Erythroblast (primary cell): Measurements from ENCODE around the gene TMEM222.

Experiments used
- DNase-seq, 2 experiments: peaks; one replicate each; lab custom pipeline; 2025; lab: John Stamatoyannopoulos, UW
- GATA1 ChIP-seq: IDR thresholded peaks from 2 replicates; pipeline ENCODE4 v1.6.1; 2011; ENCODE audit warnings: low read depth, mild to moderate bottlenecking, control low read depth, low read length, moderate library complexity
- POLR2A ChIP-seq: IDR thresholded peaks from 2 replicates; pipeline ENCODE4 v1.6.1; 2011; ENCODE audit warnings: mild to moderate bottlenecking, low read length

Gene TMEM222

DNA sequence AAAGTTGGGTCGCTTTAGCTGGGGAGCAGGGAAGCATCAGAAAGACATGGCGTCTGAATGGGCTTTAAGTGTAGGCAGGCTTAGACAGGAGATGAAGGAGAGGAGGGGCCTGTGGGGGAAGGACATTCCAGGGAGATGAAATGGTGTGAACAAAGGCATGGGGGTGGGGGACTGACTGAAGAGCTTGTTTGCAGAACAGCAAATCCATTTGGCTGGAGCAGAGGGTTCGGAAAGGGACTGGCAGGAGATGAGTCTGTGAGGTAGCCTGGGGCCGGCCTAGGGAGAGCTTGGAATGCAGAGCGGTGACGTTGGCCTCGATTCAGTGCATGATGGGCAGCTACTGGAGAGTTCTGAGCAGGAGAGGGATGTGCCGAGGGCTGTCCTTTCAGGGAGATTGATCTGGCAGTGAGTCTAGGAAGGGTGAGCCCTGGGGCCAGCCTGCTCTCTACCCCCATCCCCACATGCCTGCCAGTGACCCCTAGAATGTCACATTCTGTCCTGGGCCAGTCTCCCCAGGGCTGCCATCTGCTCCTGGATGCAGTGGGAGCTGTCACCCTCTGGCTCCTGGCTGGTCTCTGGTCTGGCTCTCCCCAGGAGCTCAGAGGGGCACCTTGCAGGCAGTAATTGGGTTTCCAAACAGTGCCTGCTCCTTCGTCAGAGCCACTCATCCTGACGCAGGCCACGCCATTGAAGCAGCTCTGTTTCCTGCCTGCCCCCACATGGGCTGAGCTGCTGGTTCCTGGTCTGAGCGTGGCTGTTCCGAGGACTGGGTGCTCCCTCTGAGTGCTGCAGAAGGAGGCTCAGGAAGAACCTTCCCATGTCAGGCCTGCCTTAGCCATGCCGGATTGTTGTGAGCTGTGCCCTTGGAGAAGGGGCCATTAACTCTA is 22.3 kb upstream of the TMEM222 start:
- DNase-seq = no peak
- TF ChIP-seq POLR2A (no peak), GATA1 (no peak)

DNA sequence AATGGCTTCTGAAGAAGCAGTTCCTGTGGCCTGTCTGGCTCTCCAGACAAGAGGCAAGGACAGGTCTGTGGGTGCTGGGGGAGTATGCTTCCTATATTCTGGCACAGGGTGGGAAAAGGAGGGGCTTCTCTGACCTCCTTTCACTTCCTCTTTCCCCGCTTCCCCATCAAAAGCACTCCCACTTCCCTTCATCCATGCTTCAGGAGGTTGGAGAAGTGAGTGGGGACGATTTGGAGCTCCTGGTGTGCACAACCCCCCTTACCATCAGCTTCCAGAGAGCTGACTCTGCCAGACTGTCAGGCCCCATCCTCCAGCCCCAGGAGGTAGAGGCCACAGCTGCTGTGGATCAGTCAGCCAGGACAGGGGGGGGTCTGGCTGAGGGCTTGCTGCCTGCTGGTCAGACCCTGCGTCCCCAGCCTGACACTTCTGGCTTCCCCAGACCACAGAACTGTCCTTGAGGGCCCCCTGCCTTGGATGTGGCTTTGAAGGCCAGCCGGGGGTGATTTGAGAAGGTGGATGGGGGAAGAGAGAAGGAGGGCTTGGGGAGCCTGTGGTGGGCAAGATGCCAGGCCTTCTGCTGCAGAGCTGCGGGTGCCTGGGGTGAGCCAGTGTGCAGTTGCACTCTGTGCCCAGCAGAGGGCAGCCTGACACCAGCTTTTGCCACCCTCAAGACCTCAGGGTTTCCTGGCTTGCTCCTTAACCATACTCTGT is 21.5 kb upstream of the TMEM222 start:
- TF ChIP-seq GATA1 = no peak
- TF ChIP-seq POLR2A = no peak
- DNase-seq = peak in 1 of 2 experiments; percentile 92

DNA sequence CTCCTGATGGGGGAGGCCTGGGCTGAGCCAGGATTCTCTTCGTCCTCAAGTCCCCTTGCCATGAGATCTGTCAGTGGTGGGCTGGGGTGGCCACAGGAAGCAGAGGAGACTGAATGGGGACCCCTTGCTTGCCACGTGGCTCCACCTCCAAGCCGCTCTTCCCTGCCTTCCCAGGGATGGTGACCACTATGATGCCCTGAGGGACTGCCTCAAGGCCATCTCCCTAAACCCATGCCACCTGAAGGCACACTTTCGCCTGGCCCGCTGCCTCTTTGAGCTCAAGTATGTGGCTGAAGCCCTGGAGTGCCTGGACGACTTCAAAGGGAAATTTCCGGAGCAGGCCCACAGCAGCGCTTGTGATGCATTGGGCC is 20.9 kb upstream of the TMEM222 start:
- TF ChIP-seq GATA1 = no peak
- TF ChIP-seq POLR2A = no peak
- DNase-seq = no peak

GRCh38 chr1:27301582-27302199 is 20.3 kb upstream of the TMEM222 start:
- DNase-seq = no peak
- TF ChIP-seq GATA1 (no peak), POLR2A (no peak)

DNA sequence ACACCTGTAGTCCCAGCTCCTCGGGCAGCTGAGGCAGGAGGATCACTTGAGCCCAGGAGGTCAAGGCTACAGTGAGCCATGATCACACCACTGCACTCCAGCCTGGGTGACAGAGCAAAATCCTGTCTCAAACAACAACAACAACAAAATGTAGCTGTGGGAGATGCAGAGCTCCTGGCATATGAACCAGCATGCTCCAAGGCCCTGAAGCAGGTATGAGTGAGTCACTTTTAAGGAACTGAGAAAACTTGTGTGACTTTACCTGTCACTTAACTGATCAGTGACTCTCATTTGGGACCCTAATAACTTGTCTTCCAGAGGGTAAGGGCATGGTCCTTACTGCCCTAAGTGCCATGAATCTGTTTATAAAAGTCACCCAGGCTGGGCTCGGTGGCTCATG is 19.4 kb upstream of the TMEM222 start:
- TF ChIP-seq POLR2A (no peak), GATA1 (no peak)
- no peak for DNase-seq

- TF ChIP-seq POLR2A (no peak), GATA1 (no peak)
- DNase-seq = no peak
These were observed 18.5 kb upstream of the TMEM222 start for GRCh38 chr1:27303509-27303908.

- no peak for TF ChIP-seq POLR2A
- no peak for TF ChIP-seq GATA1
These were observed 15.9 kb upstream of the TMEM222 start for GRCh38 chr1:27306071-27306470.

DNA sequence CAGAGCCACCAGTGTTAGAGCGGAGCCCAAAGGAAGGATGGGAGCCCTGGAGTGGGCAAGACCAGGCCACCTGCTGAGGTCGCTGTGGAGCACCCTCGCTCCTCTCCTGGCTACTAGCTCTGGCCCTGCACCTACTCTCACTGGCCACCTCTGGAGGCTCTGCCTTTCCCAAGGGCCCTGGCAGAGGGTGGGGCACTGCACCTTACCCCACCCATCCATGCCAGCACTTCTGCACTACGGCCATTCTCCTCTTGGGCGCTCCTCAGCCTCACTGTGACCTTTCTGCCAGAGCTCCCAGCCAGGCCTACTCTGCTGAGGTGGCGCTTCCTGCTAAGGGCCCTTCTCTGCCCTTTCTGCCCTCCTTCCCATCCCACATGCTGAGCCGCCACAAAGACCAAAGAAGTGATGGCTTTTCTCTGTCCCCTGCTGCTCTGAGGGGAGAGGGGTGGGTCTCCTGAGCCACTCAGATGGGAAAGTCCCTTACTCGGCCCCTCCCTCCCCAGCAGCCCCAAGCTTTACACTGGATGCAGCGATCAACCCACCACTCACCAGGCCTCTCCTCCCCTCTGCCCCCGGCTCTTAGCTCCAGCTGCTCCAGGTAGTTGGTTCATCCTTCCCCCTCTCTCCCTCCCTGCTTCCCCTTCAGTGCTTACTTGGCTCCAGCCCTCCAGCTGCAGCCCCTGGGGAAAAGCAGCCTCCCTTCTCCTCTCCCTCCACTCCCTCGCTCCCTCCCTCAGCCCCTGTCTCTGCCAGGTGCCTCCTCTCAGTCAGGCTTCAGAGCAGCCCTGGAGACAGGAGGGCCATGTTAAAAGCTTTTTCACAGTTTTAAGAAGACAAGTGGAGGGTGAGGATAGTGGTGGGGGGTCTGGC is 14.8 kb upstream of the TMEM222 start:
- TF ChIP-seq POLR2A = no peak
- no peak for TF ChIP-seq GATA1
- DNase-seq = no peak

More at GRCh38 chr1:27306071-27306470, 15.9 kb upstream of the TMEM222 start:
- no peak for DNase-seq

DNA sequence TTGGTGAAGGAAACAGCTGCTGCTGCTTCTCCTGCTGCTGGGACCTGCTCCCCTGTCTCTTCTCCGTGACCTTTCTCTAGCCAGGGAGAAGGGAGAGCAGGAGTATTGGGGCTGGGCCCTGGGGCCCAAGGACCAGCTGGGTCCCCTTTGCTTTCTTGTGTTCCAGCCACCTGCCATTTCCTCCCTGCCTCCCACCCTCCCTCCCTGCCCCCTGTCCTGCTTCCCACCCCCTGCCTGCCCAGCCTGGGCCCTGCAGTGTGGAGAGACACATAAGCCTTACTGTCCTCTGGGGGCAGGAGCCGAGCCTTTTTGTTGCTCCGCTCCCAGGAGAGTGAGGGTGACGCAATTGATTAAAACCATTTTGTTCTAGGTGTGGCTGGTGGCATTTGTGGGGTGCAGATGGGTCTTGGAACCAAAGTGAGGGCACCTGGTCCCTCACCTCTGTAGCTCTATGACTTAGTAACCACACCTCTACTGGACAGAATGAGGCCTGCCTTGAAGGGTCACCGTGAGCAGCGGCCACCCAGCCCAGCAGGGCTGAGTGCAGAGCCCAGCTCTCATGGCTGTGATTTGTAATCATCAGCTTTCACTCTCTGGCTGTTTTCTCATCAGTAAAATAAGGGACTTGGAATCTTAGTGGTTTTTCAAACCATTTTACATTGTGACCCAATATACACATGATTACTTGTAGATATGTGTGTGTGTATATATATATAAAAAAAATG is 13.9 kb upstream of the TMEM222 start:
- no peak for TF ChIP-seq POLR2A
- no peak for TF ChIP-seq GATA1
- no peak for DNase-seq

- TF ChIP-seq POLR2A (no peak), GATA1 (no peak)
- DNase-seq = no peak
These were observed 7.8 kb upstream of the TMEM222 start for GRCh38 chr1:27314169-27314568.

DNA sequence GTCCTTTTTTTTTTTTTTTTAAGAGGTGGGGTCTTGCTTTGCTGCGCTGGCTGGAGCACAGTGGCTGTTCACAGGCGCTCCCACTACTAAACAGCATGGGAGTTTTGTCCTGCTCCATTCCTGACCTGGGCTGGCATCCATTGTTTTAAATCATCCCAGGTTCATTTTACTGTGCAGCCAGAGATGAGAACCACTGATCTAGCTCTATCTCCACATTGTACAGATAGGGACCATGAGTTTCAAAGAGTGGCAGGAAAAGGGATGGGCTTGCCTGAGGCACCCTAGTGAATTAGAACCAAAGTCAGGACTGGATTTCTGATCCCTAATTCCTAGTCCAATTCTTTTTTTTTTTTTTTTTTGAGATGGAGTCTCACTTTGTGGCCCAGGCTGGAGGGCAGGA is 7.2 kb upstream of the TMEM222 start:
- TF ChIP-seq GATA1 (no peak), POLR2A (no peak)

DNA sequence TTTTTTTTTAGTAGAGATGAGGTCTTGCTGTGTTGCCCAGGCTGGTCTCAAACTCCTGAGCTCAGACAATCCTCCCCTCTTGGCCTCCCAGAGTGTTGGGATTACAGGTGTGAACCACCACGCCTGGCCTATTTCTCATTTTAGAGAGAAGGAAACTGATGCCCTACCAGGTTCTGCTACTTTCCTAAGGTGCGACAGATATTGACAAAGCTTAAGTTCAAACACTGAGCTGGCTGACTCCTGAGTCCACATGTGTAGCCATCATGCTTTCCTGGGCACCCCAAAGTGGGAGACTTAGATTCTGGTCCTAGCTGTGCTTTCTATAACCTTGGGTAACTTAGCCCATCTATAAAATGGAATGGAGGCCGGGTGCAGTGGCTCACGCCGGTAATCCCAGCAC is 5.1 kb upstream of the TMEM222 start:
- no peak for DNase-seq
- no peak for TF ChIP-seq POLR2A
- no peak for TF ChIP-seq GATA1

More for the DNA sequence above, 7.2 kb upstream of the TMEM222 start:
- DNase-seq = no peak

- TF ChIP-seq POLR2A (no peak), GATA1 (no peak)
- no peak for DNase-seq
These were observed 3.8 kb upstream of the TMEM222 start for GRCh38 chr1:27318136-27318535.
